Activated CD8-positive, alpha-beta memory T cell treated with anti-CD3 and anti-CD28 coated beads, Interleukin-2, amount 50 U/mL, for 24 hours (primary cell): ENCODE measurements around the gene SNX25.
A peak's percentile ranks its signal among the peaks of the same experiment; 100 is the strongest.
"Not testable (repeated sequence)": the region's sequence is repeated elsewhere in the genome, so short reads cannot be mapped to it uniquely, and the experiment has no call there.

Experiments
- DNase-seq: peaks from one replicate; pipeline ENCODE4 v3.0.0-alpha.2; 2020; ENCODE audit errors: extremely low read depth

SNX25 gene

GRCh38 chr4:185209031-185209851 lies at the start of gene SNX25:
Gene SNX25, plus strand, starts transcription at chr4:185209598. Its CDS starts 229 bp downstream, at chr4:185209827.
- DNase-seq = peak; percentile 53

- DNase-seq = no peak
Observed at GRCh38 chr4:185165605-185166063, 43.8 kb upstream of the SNX25 start.

- no peak for DNase-seq
Observed at GRCh38 chr4:185167234-185167633, 42.2 kb upstream of the SNX25 start.

GRCh38 chr4:185171373-185172071 lies 37.9 kb upstream of the SNX25 start:
- no peak for DNase-seq

- no peak for DNase-seq
Observed at GRCh38 chr4:185179488-185179887, 29.9 kb upstream of the SNX25 start.

GRCh38 chr4:185182239-185182638 lies 27.2 kb upstream of the SNX25 start:
- no peak for DNase-seq

- peak; percentile 34 for DNase-seq
Observed at GRCh38 chr4:185183622-185184281, 25.6 kb upstream of the SNX25 start.

- no peak for DNase-seq
Observed at GRCh38 chr4:185186769-185187168, 22.6 kb upstream of the SNX25 start.

GRCh38 chr4:185189606-185190305 lies 19.6 kb upstream of the SNX25 start:
- DNase-seq = no peak

- no peak for DNase-seq
Observed at GRCh38 chr4:185190306-185190856, 19.0 kb upstream of the SNX25 start.

- no peak for DNase-seq
Observed at GRCh38 chr4:185192059-185192458, 17.3 kb upstream of the SNX25 start.

- DNase-seq = no peak
Observed at GRCh38 chr4:185194924-185195888, 14.2 kb upstream of the SNX25 start.

GRCh38 chr4:185196437-185196836 lies 13.0 kb upstream of the SNX25 start:
- no peak for DNase-seq

- DNase-seq = not testable (repeated sequence)
Observed at GRCh38 chr4:185198189-185198588, 11.2 kb upstream of the SNX25 start.

- no peak for DNase-seq
Observed at GRCh38 chr4:185201977-185202962, 7.1 kb upstream of the SNX25 start.

GRCh38 chr4:185202984-185203485 lies 6.4 kb upstream of the SNX25 start:
- DNase-seq = no peak

- DNase-seq = peak; percentile 34
Observed at GRCh38 chr4:185203486-185204237, 5.7 kb upstream of the SNX25 start, which contains the start of gene CFAP97. Gene CFAP97, minus strand, starts transcription at chr4:185204000. Its CDS starts 12,804 bp downstream, at chr4:185191196.
